BE2C (cell line): Measurements from ENCODE around the gene GNB2.

Source experiments
- DNase-seq: peaks from one replicate; pipeline ENCODE4 v3.0.0-alpha.2; 2020
- H3K27me3 ChIP-seq: fragments of 250-450 bp; sonication (Bioruptor Pico); 2 replicates; pipeline ENCODE4 v1.5.1; 2020; ENCODE audit warnings: mild to moderate bottlenecking
- H3K36me3 ChIP-seq: fragments of 250-450 bp; sonication (Bioruptor Pico); 2 replicates; pipeline ENCODE4 v1.5.1; 2020; ENCODE audit warnings: mild to moderate bottlenecking
- H3K4me1 ChIP-seq: fragments of 250-450 bp; sonication (Bioruptor Pico); 2 replicates; pipeline ENCODE4 v1.5.1; 2020
- H3K4me3 ChIP-seq: 2 replicates; pipeline ENCODE4 v1.5.1; 2011; ENCODE audit warnings: low read depth, low read length
- H3K9me3 ChIP-seq: fragments of 250-450 bp; sonication (Bioruptor Pico); 2 replicates; pipeline ENCODE4 v1.5.1; 2020
- CTCF ChIP-seq: IDR thresholded peaks from 2 replicates; pipeline ENCODE4 v1.5.1; 2012; ENCODE audit warnings: mild to moderate bottlenecking, low read depth, low read length

GNB2 gene

GRCh38 chr7:100686822-100687211, 13.3 kb downstream of the GNB2 start:
- DNase-seq, result no peak
- Histone ChIP-seq H3K9me3 (no peaks in the 10 kb centered on the region), H3K36me3 (peaks cover 85% of the 10 kb centered on the region), H3K4me3 (no peak overlapping the region), H3K27me3 (no peaks in the 10 kb centered on the region), H3K4me1 (peaks cover 26% of the 10 kb centered on the region)
- TF ChIP-seq CTCF, result no peak

GRCh38 chr7:100687261-100687660, 13.7 kb downstream of the GNB2 start:
- H3K27me3 ChIP-seq, result no peaks in the 10 kb centered on the region
- H3K36me3 ChIP-seq, result peaks cover 80% of the 10 kb centered on the region
- peaks cover 25% of the 10 kb centered on the region for H3K4me1 ChIP-seq
- no peak overlapping the region for H3K4me3 ChIP-seq
- no peaks in the 10 kb centered on the region for H3K9me3 ChIP-seq
- no peak for DNase-seq
- no peak for TF ChIP-seq CTCF

DNA sequence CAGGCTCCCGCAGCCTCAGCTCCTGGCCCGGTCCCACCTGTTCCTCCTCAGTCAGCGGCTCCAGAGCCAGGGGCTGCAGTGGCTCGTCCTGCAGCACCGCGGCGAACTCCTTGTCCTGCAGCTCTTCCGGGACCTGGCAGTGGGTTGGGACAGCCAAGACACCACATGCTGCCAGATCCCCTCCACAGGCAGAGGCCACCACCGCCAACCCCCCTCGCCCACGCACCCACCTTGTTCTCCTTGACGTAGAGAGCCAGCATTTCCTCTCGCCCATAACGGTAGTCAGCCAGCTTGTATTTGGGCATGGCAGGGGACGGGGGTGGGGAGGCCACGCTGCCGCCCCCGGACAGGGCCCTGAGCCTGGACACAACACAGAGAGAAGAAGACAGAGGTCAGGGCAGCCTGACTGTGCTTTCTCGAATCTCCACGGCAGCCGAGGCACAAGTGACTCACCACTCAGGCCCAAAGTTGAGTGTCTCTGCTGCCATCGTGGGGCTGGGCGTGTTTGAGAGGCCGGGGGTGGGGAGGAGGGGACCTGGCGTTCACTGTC, 14.3 kb downstream of the GNB2 start:
- TF ChIP-seq CTCF, result no peak
- Histone ChIP-seq H3K9me3 (no peaks in the 10 kb centered on the region), H3K4me3 (no peak overlapping the region), H3K27me3 (no peaks in the 10 kb centered on the region), H3K4me1 (peaks cover 26% of the 10 kb centered on the region), H3K36me3 (peaks cover 75% of the 10 kb centered on the region)
- DNase-seq, result peak; percentile 13

DNA sequence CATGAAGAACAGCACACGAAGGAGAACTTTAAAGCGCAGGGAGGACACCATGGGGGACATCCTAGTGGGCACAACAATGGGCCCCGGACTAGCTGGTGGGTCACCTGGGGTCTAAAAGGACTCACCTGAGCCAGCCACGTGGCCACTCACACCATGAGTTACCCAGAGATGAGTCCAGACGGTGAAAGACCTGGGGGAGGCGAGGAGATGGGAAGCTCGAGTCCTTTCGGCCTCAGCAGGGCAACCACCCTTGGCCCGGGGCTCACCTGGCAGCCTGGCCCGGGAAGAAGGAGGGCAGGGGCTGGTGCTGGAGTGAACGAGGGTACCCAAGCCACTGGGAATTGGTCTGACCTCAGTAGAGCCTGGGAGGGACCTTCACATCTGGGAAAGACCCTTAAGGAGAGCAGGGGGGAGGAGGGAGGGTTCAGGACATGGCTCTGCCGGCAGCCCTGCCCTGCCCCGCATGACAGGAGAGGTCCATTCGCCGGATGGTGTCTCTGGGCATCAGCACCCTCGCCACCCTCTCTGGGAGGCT, 14.9 kb downstream of the GNB2 start:
- no peak for DNase-seq
- Histone ChIP-seq H3K27me3 (no peaks in the 10 kb centered on the region), H3K36me3 (peaks cover 69% of the 10 kb centered on the region), H3K4me3 (no peak overlapping the region), H3K9me3 (no peaks in the 10 kb centered on the region), H3K4me1 (peaks cover 26% of the 10 kb centered on the region)
- TF ChIP-seq CTCF, result no peak

DNA sequence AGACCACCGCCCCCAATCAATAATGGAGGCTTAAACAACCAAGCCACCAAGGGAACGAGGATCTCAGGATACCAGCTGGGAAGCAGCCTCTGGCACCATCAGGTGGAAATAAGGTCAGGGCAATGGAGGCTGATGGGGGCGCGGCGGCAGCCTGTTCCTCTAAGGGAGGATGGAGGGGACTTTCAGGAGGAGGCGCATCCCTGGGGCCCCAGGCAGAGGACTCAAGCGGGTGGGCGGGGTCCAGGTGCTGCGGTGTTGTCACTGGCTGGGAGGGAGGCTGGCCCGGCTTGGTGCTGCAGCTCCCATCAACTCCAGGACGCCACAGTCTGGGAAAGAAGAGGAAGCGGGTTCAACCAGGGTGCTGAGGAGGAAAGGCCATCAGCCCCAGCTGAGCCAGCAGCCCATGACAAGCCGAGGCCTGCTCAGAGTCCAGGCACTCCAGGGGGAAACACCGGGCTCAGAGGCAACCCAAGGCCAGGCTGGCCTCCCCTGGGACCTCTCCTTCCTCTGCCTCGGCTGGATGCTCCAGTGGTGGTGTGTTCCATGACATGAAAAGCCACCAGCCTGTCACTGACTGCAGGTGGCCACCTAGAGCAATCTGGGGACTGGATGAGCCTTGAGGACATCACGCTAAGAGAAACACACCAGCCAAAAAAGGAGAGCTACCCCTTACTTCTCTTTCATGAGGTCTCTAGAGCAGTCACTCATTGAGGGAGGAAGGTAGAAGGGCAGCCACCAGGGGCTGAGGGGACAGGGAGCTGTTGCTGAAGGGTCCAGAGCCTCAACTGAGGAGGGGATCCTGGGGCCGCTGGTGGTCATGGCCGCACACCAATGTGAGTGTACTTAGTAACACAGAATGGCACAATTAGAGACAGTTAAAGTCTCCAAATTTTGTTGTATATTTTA, 15.9 kb downstream of the GNB2 start:
- Histone ChIP-seq H3K36me3 (peaks cover 60% of the 10 kb centered on the region), H3K27me3 (no peaks in the 10 kb centered on the region), H3K4me1 (peaks cover 26% of the 10 kb centered on the region), H3K4me3 (no peak overlapping the region), H3K9me3 (peaks cover under 1% of the 10 kb centered on the region; the same call in 1 of the 2 replicates)
- DNase-seq, result peak; percentile 50
- TF ChIP-seq CTCF, result peak; percentile 34; the same call in 1 of the 2 replicates
